OCI-LY7 (cell line): ENCODE data around the gene SMARCC1.

Experiments
- CTCF ChIP-seq: fragments of 200-600 bp; sonication (generic); conservative IDR thresholded peaks from 2 replicates; pipeline ENCODE4 v1.5.1; 2014; ENCODE audit warnings: mild to moderate bottlenecking, antibody characterized with exemption, low read length, moderate library complexity, mixed read lengths
- EZH2phosphoT487 ChIP-seq: fragments of 200-600 bp; sonication (generic); IDR thresholded peaks from 2 replicates; pipeline ENCODE4 v1.6.1; 2018; ENCODE audit warnings: low read depth, borderline replicate concordance, mild to moderate bottlenecking, mixed run types, antibody characterized with exemption, low read length, moderate library complexity, mixed read lengths

GRCh38 chr3:47704237-47704612, 77.5 kb downstream of the SMARCC1 start:
- TF ChIP-seq CTCF (no peak), EZH2phosphoT487 (no peak)
